GM18870 (cell line): ENCODE data around the gene GIMAP5.

Experiments used
- ATAC-seq: cut with Tn5 transposase; IDR thresholded peaks from one replicate; pipeline ENCODE4 v1.9.1; 2021; ENCODE audit warnings: moderate library complexity; ENCODE audit not compliant: unreplicated experiment

GIMAP5 gene

DNA sequence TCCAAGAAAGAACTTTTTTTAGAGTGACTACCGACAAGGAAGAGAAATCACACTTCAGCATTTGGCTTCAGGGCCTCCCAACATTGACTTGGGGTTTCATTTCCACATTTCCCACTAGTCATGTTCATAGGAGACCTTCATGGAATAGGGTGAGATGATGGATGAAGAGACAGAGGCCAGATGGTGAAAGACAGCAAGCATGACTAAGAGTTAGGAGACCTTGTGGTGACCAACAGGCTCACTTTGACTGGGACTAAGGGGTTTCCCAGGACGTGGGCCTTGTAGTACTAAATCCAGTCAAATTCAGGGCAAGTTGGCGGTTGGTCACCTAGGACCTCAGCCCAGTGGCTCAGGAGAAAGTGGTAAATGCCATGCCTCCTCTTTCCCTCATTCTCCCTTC is 3.0 kb upstream of the GIMAP5 start:
- no peak for ATAC-seq

DNA sequence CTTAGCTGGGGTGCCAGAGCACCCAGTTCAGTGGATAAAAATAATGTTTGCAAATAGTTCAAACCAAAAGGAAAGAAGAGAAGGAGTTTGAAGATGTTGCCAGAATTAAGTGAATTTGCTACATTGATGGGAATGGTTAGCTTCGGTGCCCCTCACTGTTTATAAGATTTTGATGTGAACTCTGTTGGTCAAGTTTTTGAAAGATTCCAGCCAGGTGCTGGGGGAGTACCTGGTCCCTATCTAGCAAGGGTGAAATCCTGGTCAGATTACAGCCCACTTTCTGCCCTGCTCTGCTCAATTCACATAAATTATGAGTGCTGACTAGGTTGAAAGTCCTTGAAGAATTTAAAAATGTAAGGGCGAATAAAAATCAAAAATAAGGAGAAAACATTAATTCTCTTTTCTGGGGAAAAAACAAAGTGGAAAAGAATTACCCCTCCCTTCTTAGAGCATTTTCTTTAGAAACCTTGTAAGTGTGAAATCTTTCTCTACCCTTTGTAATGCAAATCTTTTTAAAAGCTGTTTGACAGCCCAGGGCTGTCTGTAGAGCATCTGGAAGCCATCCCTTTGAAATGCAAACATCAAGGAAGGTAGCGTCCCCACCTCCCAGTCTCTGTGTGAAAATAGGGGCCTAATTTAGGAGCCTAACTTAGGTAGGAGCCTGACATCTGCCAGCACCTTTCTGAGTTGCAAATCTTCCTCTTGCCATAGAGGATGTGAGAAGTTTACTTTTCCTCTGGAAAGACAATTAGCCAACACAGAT is 1.4 kb upstream of the GIMAP5 start:
- no peak for ATAC-seq

DNA sequence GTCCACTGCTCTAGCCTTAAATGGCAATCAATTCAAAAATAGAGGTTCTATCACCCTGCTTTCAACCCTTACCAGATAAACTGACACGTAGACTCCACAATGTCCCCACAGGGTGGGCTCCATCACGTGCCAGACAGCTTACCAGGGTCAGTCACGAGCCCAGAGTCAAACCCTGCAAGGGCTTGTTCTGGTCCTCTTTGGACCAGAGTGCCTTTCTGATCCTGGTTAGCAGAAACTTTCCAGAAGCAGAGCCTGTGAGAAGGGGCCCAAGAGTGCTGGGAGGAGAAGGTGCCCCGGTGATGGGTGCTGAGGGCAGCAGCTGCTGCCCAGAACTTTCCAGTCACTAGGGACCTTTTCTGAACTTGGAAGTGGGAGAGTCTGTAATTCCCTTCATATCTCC is 354 bp upstream of the GIMAP5 start:
- no peak for ATAC-seq

DNA sequence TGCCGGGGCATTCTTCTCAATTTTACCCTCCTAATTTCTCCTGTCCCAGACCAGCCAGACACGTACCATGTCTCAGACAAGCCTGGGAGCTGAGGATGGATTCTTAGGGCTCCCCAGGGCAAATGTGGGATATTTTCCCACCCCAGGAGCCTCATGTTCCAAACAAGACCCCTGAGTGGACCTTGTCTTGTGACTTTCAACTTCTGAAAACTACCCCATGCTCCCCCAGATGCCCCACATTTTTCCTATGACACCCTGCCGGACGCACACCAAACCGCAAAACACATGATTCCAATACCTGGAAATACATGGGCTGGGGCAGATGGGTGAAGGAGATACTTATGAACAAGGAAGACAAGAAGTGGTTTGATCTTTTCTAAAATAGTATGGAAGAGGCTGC is 874 bp downstream of the GIMAP5 start:
- no peak for ATAC-seq

DNA sequence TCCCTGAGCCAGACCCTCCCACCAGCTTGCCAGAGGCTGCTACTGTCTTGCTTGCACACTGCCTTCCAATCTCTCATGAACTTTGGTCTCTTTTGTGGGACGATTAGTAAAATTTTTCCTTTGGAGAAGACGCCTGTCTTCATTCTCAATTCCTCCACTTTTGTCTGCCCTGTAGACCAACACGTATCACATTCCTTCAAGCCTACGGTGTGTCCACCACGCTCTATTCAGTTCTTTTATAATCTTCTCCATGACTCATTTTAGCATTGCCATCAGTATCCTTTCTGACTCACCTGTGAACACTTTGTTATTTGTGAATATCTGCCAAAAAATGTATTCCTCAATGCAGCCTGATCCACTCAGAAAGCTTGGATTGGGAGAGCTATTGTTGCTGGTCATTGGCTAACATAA is 1.4 kb downstream of the GIMAP5 start:
- no peak for ATAC-seq

DNA sequence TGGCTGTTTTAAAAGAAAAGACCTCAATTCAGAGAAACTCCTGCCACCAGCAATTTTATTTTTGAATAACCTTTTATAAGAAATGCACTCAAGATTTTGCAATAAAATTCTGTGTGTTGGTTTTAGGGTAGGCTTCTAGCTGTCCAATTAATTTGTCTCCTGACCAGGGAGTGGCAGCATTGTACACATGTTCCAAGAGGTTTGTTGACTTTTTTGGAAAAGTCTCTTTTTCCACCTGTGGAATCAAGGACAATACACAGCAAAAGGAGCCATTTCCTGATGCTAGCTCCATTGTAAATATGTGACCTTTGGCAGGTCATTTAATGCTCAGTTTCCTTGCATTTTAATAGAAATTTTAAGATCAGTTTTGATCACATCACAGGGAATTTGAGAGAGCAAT is 1.8 kb downstream of the GIMAP5 start:
- ATAC-seq, result no peak

DNA sequence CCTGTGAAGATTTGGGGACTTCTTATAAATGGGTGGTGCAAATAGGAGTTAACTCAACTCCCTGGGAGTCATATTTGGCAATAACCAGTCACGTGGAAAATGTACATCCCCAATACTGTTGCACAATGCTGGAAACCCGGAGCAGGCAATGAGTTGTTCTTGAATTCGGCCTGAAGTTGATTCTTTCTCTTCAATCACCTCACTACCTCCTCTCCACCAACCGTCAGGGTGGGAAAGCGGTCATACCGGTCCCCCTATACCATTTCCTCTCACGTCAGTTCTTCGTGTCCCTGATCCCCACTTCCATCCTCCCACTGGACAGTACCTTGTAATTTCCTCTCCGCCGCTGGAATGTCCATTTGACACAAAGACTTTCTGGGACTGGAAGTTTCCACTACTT is 2.8 kb downstream of the GIMAP5 start:
- no peak for ATAC-seq

DNA sequence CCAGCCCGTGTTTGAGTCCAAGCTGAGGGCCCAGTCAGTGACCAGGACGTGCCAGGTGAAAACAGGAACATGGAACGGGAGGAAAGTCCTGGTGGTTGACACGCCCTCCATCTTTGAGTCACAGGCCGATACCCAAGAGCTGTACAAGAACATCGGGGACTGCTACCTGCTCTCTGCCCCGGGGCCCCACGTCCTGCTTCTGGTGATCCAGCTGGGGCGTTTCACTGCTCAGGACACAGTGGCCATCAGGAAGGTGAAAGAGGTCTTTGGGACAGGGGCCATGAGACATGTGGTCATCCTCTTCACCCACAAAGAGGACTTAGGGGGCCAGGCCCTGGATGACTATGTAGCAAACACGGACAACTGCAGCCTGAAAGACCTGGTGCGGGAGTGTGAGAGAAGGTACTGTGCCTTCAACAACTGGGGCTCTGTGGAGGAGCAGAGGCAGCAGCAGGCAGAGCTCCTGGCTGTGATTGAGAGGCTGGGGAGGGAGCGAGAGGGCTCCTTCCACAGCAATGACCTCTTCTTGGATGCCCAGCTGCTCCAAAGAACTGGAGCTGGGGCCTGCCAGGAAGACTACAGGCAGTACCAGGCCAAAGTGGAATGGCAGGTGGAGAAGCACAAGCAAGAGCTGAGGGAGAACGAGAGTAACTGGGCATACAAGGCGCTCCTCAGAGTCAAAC is 5.2 kb downstream of the GIMAP5 start:
- ATAC-seq, result no peak

DNA sequence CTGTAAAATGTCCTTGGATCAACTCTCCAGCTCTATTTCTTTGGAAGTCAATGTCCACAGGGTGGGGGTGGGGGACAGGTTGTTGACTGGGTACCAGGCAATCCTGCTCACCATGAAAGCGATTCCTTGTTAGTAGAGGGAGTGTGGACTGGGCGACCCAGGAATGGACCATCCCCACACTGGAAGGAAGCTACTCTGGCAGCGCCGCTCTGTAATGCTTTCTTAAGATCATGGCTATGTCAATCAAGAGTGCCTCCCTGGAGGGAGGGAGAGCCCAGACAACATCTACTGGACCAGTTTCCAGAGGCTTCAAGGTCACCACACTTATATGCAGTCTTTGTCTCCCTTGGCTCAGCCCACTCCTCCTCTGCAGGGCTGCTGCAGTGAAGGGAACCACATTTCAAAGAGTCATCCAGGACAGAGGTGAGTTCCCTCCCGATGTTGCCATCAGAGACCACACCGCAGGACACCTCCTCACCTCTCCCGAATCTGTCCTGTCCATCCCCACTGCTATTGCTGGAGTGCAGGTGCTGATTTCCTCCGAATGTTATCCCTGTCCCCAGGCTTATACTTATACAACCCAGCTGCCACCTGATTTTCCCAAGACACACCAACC is 6.9 kb downstream of the GIMAP5 start:
- ATAC-seq, result no peak

DNA sequence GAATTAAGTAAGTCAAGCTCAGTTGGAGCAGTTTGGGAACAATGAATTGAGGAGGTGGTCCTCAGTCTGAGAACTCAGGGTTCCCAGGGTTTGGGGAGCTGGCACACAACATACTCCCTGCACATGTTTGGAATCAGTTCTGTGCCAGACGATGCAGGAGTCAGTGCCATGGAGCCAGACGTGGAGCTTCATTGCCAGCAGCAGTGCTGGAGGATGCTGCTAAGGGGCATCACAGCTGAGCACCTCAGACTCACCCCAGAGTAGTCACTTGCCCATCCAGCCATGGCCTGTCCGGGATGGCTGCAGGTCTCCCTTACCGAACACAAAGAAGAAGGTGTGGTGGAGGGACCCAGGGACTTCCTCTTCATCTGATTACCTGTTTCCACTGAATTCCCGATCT is 7.9 kb downstream of the GIMAP5 start:
- ATAC-seq, result no peak

DNA sequence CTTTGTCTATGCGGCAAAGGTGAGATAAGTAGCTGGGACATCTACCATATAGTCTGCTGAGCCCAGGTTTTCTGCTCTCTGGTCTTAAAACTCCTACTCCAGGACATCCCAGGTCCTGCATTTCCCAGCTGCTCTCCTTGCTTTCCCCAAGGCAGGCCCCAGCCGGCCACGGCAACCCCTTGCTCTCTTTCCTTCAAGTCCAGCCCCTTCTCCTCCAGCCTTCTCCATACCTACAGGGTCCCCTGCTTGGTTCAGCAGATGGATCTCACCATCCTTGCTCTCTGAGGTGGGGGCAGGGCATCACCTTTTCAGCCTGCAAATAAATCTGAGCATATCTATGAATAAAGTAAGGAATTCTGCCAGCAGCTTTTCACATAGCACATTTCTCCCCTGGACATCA is 8.7 kb downstream of the GIMAP5 start:
- ATAC-seq, result no peak

DNA sequence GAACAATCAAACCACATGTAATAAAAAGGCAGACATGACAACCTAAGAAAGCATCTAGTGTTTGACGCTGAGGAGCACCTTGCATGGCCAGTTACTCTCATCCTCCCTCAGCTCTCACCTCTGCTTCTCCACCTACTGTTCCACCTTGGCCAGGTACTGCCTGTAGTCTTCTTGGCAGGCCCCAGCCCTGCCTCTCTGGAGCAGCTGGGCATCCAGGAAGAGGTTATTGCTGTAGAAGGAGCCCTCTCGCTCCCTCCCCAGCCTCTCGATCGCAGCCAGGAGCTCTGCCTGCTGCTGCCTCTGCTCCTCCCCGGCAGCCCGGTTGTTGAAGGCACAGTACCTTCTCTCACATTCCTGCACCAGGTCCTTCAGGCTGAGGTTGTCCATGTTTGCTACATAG is 9.7 kb downstream of the GIMAP5 start:
- ATAC-seq, result no peak

DNA sequence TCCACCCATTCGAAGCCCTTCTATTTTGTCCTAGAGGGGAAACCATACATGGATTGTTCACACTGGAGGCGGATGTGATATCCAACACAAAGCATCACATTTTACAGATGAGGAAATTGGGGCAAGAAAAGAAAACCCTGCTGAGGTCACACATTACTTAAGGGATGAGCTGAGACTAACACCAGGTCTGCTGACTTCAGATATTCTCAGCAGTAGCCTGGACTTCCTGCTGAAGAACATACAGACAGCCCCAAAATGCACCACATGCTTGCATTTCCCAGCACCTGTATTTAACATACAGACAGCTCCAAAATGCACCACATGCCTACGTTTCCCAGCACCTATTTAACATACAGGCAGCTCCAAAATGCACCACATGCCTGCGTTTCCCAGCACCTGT is 11.2 kb downstream of the GIMAP5 start:
- no peak for ATAC-seq

DNA sequence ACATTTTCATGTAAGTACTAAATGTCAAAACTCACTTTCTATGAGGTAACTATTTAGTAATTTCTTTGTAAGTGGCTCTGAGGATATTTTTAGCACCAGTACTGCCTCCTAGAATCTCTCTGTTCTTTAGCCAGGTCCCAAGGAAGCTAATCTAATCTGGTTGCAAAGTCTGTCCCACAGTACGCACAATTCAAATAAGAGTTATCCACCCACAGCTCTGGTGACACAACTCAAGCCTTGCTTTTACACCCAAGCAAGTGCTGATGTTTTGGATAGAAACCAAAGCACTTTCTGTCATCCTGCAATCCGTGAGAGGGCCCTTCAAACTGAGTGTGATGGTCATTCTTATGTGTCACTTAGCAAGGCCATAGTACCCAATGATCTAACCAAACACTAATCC is 14.5 kb downstream of the GIMAP5 start:
- no peak for ATAC-seq

DNA sequence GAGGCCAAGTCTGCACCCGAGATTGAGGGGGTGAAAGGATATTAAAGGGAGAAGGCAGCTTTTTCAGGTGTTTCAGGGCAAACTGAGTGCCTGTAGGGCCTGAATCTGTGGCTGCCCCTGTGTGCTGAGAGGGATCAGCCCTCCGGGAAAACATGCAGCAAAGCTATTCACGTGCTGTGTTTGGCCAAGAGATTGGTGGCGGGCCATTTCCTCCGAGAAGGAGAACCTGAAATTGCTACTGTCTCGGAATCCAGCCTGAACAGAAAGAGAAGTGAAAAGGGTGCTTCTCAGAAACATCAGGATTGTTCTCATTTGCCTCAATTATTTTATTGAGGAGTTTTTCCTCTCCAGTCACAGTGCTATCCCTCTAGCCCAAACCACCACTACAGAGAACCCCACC is 16.0 kb downstream of the GIMAP5 start:
- no peak for ATAC-seq

DNA sequence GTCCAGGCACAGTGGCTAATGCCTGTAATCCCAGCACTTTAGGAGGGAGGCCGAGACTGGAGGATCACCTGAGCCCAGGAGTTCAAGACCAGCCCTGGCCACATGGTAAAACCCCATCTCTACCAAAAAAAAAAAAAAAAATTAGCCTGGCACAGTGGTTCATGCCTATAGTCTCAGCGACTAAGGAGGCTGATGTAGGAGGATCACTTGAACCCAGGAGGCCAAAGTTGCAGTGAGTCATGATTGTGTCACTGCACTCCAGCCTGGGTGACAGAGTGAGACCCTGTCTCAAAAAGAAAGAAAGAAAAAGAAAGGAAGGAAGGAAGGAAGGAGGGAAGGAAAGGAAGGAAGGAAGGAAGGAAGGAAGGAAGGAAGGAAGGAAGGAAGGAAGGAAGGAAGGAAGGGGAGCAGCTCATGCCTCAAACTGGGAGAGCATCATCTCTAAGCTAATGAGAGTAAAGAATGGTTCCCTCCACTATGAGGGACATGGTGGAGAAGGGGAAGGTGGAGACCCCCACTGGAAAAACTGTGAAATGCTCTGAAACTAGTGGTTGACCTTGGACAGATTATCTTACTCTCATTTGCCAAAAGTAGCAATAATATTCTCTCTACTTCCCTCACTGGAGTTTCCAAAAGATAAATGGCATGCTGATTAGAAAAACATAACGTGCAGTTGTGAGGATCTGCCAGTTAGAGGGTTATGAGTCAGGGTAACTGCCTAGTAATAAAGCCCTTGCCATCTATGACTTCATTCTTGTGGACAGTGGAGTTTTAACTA is 16.8 kb downstream of the GIMAP5 start:
- ATAC-seq, result no peak

DNA sequence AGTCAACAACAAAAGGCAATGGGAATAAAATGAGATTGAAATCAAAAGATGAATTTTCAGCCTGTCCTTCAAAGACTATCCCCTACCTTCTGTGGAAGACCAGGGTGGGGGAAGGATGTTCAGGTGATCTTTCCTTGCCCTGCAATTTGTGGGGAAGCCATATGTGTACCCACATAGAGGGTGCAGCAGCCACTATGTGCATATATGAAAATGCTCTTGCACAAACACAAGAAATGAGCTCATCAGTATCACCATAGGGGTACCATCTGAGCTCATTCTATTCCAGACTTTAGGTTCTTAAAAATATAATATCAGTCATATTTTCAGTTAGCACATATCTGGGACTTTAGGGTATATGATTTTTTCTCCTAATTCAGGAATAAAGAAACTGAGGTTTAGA is 17.7 kb downstream of the GIMAP5 start:
- no peak for ATAC-seq

DNA sequence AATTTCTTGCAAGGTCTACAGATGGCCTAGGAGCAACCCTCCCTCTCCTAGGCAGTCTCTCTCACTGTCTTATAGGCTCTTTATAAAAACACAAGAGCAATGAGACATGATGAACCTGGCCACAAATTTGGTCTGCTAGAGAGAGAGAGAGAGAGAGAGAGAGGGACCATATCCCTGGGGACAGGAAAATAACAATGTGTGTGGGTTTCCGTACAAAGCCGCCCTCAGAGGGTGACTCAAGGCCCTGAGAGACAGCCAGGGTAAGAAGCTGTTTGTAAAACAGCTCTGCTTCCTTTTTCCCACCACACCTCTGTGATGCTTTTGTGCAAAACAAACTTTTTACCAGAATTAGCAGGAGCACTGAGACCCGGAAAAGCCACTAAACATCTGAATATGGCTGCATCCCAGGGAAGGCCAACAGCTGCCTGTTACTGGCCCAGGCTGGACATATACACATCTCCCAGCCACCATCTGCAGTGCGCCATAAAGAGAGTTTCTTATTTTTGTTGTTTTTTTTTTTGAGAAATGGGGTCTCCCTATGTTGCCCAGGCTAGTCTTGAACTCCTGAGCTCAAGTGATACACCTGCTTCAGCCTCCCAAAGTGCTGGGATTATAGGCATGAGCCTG is 18.4 kb downstream of the GIMAP5 start:
- ATAC-seq, result no peak

DNA sequence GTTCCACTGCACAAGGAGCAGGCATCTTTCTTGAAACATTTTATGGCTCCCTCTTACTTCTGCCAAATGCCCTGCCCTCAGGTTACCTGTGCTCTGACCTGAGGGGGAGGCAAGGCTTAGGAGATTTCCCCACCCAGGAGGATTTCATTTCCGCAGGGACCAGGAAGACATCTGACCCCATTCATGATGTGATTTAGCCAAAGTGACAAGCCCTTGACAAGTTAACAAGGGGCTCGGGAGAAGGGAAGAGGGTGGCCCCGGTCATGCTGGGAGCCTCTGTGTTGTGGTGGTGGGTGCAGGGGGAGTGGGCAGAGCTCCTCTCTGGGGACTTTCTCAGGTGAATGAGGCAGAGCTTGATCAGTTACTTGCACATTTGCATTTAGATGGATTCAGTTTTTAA is 18.9 kb downstream of the GIMAP5 start:
- no peak for ATAC-seq

DNA sequence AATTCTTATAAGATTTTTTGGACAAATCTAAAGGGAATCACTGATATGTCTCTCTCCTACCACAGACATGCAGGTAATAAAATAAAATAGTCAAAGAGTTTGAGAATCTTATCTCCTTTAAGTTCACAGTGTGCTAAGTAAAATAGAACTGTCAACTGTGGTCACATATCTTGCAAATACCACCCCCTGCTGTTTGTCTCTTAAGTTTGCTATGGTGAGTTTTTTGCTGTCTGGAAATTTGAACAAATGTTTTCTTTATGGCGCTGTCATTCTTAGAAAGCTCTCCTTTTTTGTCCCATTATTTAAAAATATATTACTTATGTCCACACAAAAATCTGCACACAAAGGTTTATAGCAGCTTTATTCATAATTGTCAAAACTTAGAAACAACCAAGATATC is 19.6 kb downstream of the GIMAP5 start:
- ATAC-seq, result no peak

DNA sequence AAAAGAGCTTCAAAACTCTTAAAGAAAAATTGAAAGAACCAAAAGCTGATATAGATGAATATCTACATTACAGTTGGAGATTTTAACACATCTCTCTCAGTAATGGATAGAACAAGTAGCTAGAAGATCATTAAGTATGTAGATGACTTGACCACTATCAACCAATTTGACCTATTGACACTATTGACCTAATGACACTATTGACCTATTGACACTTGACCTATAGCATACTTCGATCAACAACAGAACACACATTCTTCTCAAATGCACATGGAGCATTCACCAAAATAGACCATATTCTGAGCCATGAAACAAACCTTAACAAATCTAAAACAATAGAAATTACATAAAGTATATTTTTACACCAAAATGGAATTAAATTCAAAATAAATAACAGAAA is 22.3 kb downstream of the GIMAP5 start:
- no peak for ATAC-seq
